HG03064 (cell line): Measurements from ENCODE around the gene ABL1.
"Not testable (repeated sequence)": the region's sequence is repeated elsewhere in the genome, so short reads cannot be mapped to it uniquely, and the experiment has no call there.

ENCODE experiments used
- ATAC-seq: cut with Tn5 transposase; IDR thresholded peaks from one replicate; pipeline ENCODE4 v1.9.1; 2021; ENCODE audit warnings: low read depth; ENCODE audit not compliant: unreplicated experiment

ABL1 gene

GRCh38 chr9:130900701-130901497, 65.8 kb downstream of the ABL1 start:
- no peak for ATAC-seq

DNA sequence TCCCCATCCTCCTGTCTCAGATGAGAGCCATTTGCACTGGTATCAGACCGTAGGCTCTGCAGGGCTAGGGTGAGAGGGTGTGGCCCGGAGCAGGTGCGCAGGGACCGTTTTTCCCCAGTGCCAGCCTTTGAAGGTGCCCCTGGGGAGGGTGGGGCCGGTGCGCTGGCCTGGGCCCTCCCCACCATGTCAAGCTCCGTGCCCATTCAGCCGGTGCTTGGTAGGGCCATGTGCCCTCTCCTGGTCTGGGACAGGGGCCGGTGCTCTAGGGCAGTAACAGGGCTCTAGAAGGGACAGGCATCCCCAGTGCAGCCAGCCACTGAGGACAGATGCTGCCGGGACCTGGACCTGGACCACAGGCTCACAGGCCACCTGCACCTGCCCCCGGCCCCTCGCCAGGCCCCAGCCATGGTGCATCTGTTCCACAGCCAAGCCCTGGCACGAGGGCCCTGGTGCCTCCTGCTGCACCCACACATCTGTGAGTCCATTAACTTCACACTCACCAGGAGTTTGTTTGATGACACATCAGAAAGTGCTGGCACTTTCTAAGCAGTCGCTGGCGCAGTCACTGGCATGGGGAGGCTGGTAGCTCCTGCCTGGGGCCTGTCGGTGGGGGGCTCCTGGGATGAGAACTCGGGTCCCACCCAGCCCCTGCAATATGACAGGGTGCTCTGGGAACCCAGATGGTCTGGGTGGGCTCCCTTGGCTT, 66.6 kb downstream of the ABL1 start:
- ATAC-seq, result no peak

DNA sequence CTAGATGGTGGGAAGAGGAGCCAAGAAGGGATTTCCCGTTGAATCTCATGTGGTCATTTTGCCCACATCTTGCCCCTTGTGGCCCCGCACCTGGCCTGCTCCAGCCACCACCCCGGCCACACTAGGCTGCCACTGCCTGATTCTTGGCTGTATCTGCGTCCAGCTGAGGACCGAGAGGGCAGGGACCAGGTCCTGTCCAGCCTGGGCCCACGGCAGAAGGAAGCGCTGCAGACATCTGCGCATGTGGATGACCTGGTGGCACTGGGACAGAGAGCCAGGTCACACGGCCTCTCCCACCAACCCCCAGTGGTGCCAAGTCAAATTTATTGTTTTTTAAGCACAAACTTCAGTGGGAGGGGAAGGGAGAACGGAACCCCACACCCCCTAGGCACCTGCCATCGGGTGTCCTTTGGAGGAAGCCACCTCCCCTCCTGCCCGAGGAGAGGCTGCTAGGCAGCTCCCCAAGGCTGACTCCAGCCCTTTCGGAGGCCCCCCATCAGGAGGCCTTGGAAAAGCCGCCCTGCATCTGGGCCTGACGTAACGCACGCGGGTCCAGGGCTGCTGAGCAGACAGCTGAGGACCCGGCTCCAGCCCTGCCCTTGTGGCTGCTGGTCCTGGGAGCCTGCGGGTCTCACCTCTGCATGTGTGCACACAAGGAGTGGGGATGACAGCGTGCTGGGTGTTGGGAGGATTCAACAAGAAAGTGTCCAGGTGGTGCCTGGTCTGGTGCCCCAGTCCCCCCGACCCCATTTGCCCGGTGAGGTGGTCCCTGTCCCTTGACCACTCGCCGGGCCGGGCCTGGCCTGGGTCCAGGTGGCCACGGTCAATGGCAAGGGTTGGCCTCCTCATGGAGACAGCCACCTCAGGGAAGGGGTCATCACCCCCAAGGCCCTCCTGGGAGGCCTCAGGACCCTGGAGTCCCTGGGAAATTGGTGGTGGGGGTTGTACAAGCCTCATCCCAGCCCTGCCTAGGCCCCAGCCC, 67.4 kb downstream of the ABL1 start:
- no peak for ATAC-seq

- ATAC-seq, result no peak
These were observed 68.4 kb downstream of the ABL1 start for GRCh38 chr9:130903194-130904069.

- no peak for ATAC-seq
These were observed 69.3 kb downstream of the ABL1 start for GRCh38 chr9:130904070-130905044.

DNA sequence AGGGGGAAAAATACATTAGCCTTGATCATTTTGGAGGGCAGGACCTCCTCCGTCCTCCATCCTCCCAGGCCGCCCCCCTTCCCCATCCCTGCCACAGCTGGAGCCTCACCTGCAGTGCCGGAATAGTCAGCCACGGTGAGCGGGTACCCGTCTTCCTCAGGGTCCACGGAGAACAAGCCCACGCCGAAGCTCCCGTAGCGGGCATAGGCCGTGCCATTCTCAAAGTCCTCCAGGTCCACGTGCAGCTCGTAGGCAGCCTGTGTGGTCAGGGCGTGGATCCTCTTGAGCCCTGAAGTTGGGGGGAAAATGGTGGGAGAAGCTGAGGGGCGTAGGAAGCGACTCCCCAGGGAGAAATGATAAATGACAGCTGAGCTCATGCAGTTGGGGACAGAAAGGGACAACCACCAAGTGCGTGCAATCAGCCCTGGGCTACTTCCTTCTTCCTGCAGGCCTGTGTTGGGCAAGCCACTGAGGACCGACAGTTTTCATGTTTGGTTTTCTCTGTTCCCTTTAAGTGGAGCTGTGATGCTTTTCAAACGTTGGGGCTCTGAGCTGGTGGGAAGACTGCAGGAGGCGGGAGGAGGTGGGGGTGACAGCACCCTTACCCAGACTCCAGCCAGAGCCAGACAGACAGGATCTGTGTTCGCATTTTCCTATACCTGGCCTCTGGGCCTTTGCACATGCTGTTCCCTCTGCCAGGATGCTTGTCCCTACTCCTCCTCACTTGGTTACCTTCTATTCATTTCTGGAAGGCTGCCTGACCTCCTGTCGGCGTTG, 70.3 kb downstream of the ABL1 start:
- ATAC-seq, result no peak

GRCh38 chr9:130905902-130906734, 71.1 kb downstream of the ABL1 start:
- no peak for ATAC-seq

GRCh38 chr9:130906735-130907416, 71.8 kb downstream of the ABL1 start:
- no peak for ATAC-seq

DNA sequence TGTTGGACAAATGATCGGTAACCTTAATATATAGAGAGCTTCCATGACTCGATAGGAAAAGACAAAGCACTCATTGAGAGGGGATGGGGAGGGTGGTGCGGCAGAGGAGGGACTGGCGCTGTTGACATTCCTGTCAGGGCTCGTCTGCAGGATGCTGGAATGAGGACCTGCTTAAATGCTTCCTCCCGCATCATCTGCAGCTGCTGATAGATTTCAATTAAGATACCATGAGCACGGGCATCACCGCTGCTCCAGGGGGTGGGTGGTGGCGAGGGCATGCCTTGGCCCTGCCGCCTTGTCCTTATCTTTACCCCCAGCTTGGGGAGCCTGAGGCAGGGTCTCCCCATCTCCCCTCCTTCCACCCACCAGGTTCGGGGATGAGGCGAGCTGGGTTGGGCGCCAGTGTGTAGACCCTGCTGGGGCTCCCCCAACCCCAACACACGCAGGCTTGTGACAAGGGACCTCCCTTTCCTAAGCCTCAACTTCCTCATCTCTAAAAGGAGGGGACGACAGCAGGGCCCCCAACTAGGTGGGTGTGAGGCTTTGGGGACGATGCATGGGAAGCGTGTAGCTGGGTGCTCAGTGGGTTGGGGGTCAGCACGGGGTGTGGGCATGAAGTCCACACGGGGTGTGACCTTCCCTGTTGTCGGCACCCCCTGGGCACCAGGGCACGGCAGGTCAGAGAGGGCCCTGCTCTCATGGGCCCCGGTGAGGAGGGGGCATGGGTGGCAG, 73.3 kb downstream of the ABL1 start:
- no peak for ATAC-seq

GRCh38 chr9:130908878-130909355, 73.9 kb downstream of the ABL1 start:
- no peak for ATAC-seq

GRCh38 chr9:130910041-130910440, 75.0 kb downstream of the ABL1 start:
- ATAC-seq, result not testable (repeated sequence)

DNA sequence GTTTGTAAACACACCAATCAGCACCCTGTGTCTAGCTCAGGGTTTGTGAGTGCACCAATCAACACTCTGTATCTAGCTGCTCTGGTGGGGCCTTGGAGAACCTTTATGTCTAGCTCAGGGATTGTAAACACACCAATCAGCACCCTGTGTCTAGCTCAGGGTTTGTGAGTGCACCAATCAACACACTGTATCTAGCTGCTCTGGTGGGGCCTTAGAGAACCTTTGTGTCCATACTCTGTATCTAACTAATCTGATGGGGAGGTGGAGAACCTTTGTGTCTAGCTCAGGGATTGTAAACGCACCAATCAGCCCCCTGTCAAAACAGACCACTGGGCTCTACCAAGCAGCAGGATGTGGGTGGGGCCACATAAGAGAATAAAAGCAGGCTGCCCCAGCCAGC, 75.6 kb downstream of the ABL1 start:
- not testable (repeated sequence) for ATAC-seq

- ATAC-seq, result no peak
These were observed 76.4 kb downstream of the ABL1 start for GRCh38 chr9:130911254-130912049.

- no peak for ATAC-seq
These were observed 78.0 kb downstream of the ABL1 start for GRCh38 chr9:130912932-130913598.
